ENCODE data around the gene STC2. TPM values are rescaled to one million over a fixed set of nuclear protein-coding genes. Genes with fewer than 3 reads are reported as not detected.

STC2 gene
- total and polyA plus RNA-seq, 2 of the 8 experiments (the other 6 are each of a cell fraction or from before 2014, with no cell fraction given) = 26.4 to 53.1 TPM

- TF ChIP-seq RAD21 (IDR thresholded peaks at IDR 0.05 in 1 of 2, conservative IDR thresholded peaks at IDR 0.05 in 1 of 2; ENCODE audit: low read depth in 2 of 2, low read length in 2 of 2) = no peak
- no peak for TF ChIP-seq ASH2L (IDR thresholded peaks at IDR 0.05; ENCODE audit: low read length)
- TF ChIP-seq PHF8 (conservative IDR thresholded peaks at IDR 0.05; ENCODE audit: low read depth, low read length) = no peak
- TF ChIP-seq BRCA1 (IDR thresholded peaks at IDR 0.05; ENCODE audit: low read depth, low read length) = no peak
- no peak for TF ChIP-seq BACH1 (IDR thresholded peaks at IDR 0.05; ENCODE audit: low read length)
- no peak for TF ChIP-seq RFX5 (IDR thresholded peaks at IDR 0.05; ENCODE audit: borderline replicate concordance, low read depth, low read length)
- no peak for TF ChIP-seq RBBP5 (IDR thresholded peaks at IDR 0.05; ENCODE audit: borderline replicate concordance, low read depth, low read length)
- TF ChIP-seq NANOG (IDR thresholded peaks at IDR 0.05; ENCODE audit: insufficient read depth, low read depth, low read length, poor library complexity, severe bottlenecking) = no peak
- no peak for TF ChIP-seq HDAC6 (IDR thresholded peaks at IDR 0.05; ENCODE audit: low read depth, low read length)
- TF ChIP-seq SP2 (IDR thresholded peaks at IDR 0.05; ENCODE audit: low read length) = no peak
- no peak for TF ChIP-seq CBX8 (IDR thresholded peaks at IDR 0.05; ENCODE audit: borderline replicate concordance, low read depth, low read length)
- no peak overlapping the region for H2AFZ ChIP-seq (ENCODE audit: low read length)
- no peak for DNase-seq (ENCODE audit: low read depth in 1 of 2, low spot score in 2 of 2)
- H2BK20ac ChIP-seq (ENCODE audit: low read length) = no peak overlapping the region
- no peak overlapping the region for H3K4me3 ChIP-seq (ENCODE audit: extremely low read depth in 1 of 4, insufficient read depth in 2 of 4, low read depth in 3 of 4, low read length in 4 of 4)
- no peak overlapping the region for H3K14ac ChIP-seq (ENCODE audit: insufficient read length)
- H4K8ac ChIP-seq (ENCODE audit: extremely low read depth, insufficient read depth, low read length) = 0 out of 2 replicates have a peak overlapping the region, but pooled peaks have one; percentile 29
- H4K5ac ChIP-seq (ENCODE audit: insufficient read length, low read depth, low read length) = no peak overlapping the region
- peaks cover 0 to 5% (median 0%) of the 10 kb centered on the region in 4 experiments; a peak in 1 of 7 replicates for H3K27me3 ChIP-seq (replicated peaks in 1 of 4; ENCODE audit: control insufficient read depth in 3 of 4, extremely low read depth in 1 of 4, insufficient read depth in 3 of 4, low read length in 3 of 4)
- no peaks in the 10 kb centered on the region for H3K9me3 ChIP-seq (ENCODE audit: insufficient read depth in 2 of 2, low read depth in 1 of 2, low read length in 1 of 2)
- H3K18ac ChIP-seq (ENCODE audit: extremely low read depth, low read length) = no peak overlapping the region
- no peaks in the 10 kb centered on the region; a peak in 1 of 7 replicates for H3K4me1 ChIP-seq (replicated peaks in 1 of 4; ENCODE audit: control insufficient read depth in 3 of 4, insufficient read depth in 4 of 4, low read length in 3 of 4)
- H3K4me2 ChIP-seq (ENCODE audit: insufficient read depth in 1 of 2, low read depth in 2 of 2, low read length in 2 of 2) = no peak overlapping the region
- no peak overlapping the region for H4K91ac ChIP-seq (replicated peaks; ENCODE audit: insufficient read length, low read length)
- no peak overlapping the region for H2BK5ac ChIP-seq (ENCODE audit: low read depth, low read length)
- no peak overlapping the region for H3K9ac ChIP-seq (replicated peaks in 1 of 4; ENCODE audit: extremely low read depth in 1 of 4, low read depth in 3 of 4, low read length in 3 of 4)
- no peaks in the 10 kb centered on the region for H3K36me3 ChIP-seq (ENCODE audit: control insufficient read depth in 2 of 4, insufficient read depth in 4 of 4, low read length in 3 of 4)
- no peaks in the 10 kb centered on the region for H4K20me1 ChIP-seq (replicated peaks in 1 of 2; ENCODE audit: control insufficient read depth in 1 of 2, insufficient read depth in 2 of 2, low read length in 2 of 2)
- H3K56ac ChIP-seq (replicated peaks; ENCODE audit: insufficient read length, low read depth, low read length) = no peak overlapping the region
- no peaks in the 10 kb centered on the region for H3K23me2 ChIP-seq (ENCODE audit: low read depth, low read length)
- ChIA-PET CTCF (ENCODE audit: partially characterized antibody) (interaction anchor here (1.1 to 2.2 kb wide), 2 partner anchors 25 to 96 kb away, joined by 4 to 7 read pairs; no protein-coding TSS in a partner anchor), POLR2A (ENCODE audit: partially characterized antibody) (no interaction called here)
- H2AK5ac ChIP-seq (ENCODE audit: low read depth, low read length) = no peak overlapping the region
- 85% methylated on average over 14 of the region's 14 CpGs; no CpG with 5 or more reads in 1 of the 2 experiments for WGBS, 2 experiments (ENCODE audit: extremely low coverage in 1 of 2, insufficient coverage in 1 of 2, insufficient read length in 1 of 2, insufficient replicate concordance in 2 of 2, low coverage in 1 of 2, low lambda C conversion rate in 2 of 2, missing lambda C conversion rate in 1 of 2)
- no peaks in the 10 kb centered on the region for H3K79me1 ChIP-seq (ENCODE audit: low read depth, low read length)
- FAIRE-seq = no peak
- no peak overlapping the region for H2BK12ac ChIP-seq (ENCODE audit: low read depth, low read length)
- H3K4ac ChIP-seq (replicated peaks; ENCODE audit: insufficient read length, low read depth, low read length) = no peak overlapping the region
- H2BK120ac ChIP-seq (replicated peaks; ENCODE audit: low read depth, low read length) = no peak overlapping the region
- H3K79me2 ChIP-seq (ENCODE audit: control insufficient read depth in 1 of 2, insufficient read depth in 2 of 2, low read length in 2 of 2) = no peaks in the 10 kb centered on the region
- no peak overlapping the region for H2BK15ac ChIP-seq (ENCODE audit: low read length)
- H3K23ac ChIP-seq (ENCODE audit: insufficient read length) = no peak overlapping the region
- H3K27ac ChIP-seq (ENCODE audit: low read depth, low read length) = no peak overlapping the region
Observed at GRCh38 chr5:173268750-173269432, 59.3 kb downstream of the STC2 start.
